HCT116 (cell line): ENCODE measurements around the gene CXCR5. TPM values are rescaled to one million over a fixed set of nuclear protein-coding genes. Genes with fewer than 3 reads are reported as not detected.

Experiments
- ATAC-seq: fragments of 200-7000 bp; cut with Tn5 transposase; 2 replicates; pipeline ENCODE4 v1.9.1; 2020; ENCODE audit warnings: mild to moderate bottlenecking, moderate library complexity
- BruUV-seq: library from RNA; stranded (reverse); fragments of 400-500 nt; replicated peaks from 2 replicates; lab custom pipeline; 2021; lab: Mats Ljungman, UMichigan
- CTCF ChIA-PET: fragments of 300-600 bp; sonication (Branson Sonifier 250); formaldehyde crosslinking; loops from one replicate; lab custom pipeline; 2021; ENCODE audit warnings: antibody characterized with exemption; lab: Charles Lee
- POLR2A ChIA-PET: fragments of 300-600, 350-600 bp; sonication (Branson Sonifier 250); formaldehyde crosslinking; loops from one replicate; lab custom pipeline; 2021; ENCODE audit warnings: antibody characterized with exemption; lab: Charles Lee
- RAD21 ChIA-PET, 2 experiments: fragments of 300-600 bp; sonication (Branson Sonifier 250); formaldehyde crosslinking; loops; one replicate each; lab custom pipeline; 2023; ENCODE audit warnings: low total read pairs in 2 of 2; ENCODE audit not compliant: uncharacterized antibody in 2 of 2, unreplicated experiment in 2 of 2, low non-redundant PET in 1 of 2; lab: Charles Lee
- DNase-seq: peaks from one replicate; pipeline ENCODE4 v3.0.0-alpha.2; 2010; ENCODE audit warnings: low read depth, low spot score
- H2AFZ ChIP-seq: fragments of 200-600 bp; shearing (Covaris generic), sonication (generic); 2 replicates; pipeline ENCODE4 v1.6.1; 2017; ENCODE audit warnings: low read depth, mixed run types, mixed read lengths, antibody characterized with exemption, low read length; ENCODE audit not compliant: poor library complexity, severe bottlenecking
- H3K27ac ChIP-seq: 2 replicates; pipeline ENCODE4 v1.5.1; 2012; ENCODE audit warnings: low read depth, low read length
- H3K27me3 ChIP-seq: fragments of 200-600 bp; sonication (generic); 2 replicates; pipeline ENCODE4 v1.6.1; 2016; ENCODE audit warnings: mixed run types, low read length, mixed read lengths; ENCODE audit not compliant: insufficient read depth
- H3K36me3 ChIP-seq, 2 experiments: fragments of 200-500 bp in 1 of 2; fragments of 200-600 bp in 1 of 2; sonication (Bioruptor generic) in 1 of 2; sonication (generic) in 1 of 2; 2 replicates each; pipeline versions ENCODE4 v1.5.1 to v1.6.1; 2014 to 2016; ENCODE audit warnings: low read length in 2 of 2, inconsistent platforms in 1 of 2, mixed read lengths in 1 of 2, mixed run types in 1 of 2; ENCODE audit not compliant: insufficient read depth in 2 of 2, control insufficient read depth in 1 of 2
- H3K4me1 ChIP-seq, 2 experiments: fragments of 200-600 bp in 1 of 2; sonication (generic) in 1 of 2; 2 replicates each; pipeline versions ENCODE4 v1.5.1 to v1.6.1; 2012 to 2017; ENCODE audit warnings: low read length in 2 of 2, inconsistent platforms in 1 of 2, mild to moderate bottlenecking in 1 of 2, mixed read lengths in 1 of 2, mixed run types in 1 of 2, moderate library complexity in 1 of 2; ENCODE audit not compliant: insufficient read depth in 2 of 2, control insufficient read depth in 1 of 2
- H3K4me2 ChIP-seq: fragments of 200-600 bp; sonication (generic); 2 replicates; pipeline ENCODE4 v1.6.1; 2017; ENCODE audit warnings: mixed run types, low read length, mixed read lengths
- H3K4me3 ChIP-seq, 2 experiments: fragments of 200-600 bp in 1 of 2; sonication (generic) in 1 of 2; replicated peaks in 1 of 2; 2 replicates each; pipeline ENCODE4 v1.5.1; 2011 to 2016; ENCODE audit warnings: low read length in 2 of 2, control low read depth in 1 of 2, low read depth in 1 of 2, mild to moderate bottlenecking in 1 of 2, mixed read lengths in 1 of 2, mixed run types in 1 of 2
- H3K79me2 ChIP-seq: fragments of 200-600 bp; sonication (generic); 2 replicates; pipeline ENCODE4 v1.6.1; 2017; ENCODE audit warnings: mild to moderate bottlenecking, mixed run types, low read length, moderate library complexity, mixed read lengths; ENCODE audit not compliant: insufficient read depth
- H3K9ac ChIP-seq: fragments of 200-600 bp; sonication (generic); 2 replicates; pipeline ENCODE4 v1.6.1; 2016; ENCODE audit warnings: low read length, mixed read lengths
- H3K9me2 ChIP-seq: fragments of 200-600 bp; sonication (generic), shearing (Covaris generic); 2 replicates; pipeline ENCODE4 v1.6.1; 2017; ENCODE audit warnings: mixed run types, mild to moderate bottlenecking, moderate library complexity; ENCODE audit not compliant: insufficient read depth
- H3K9me3 ChIP-seq, 2 experiments: fragments of 200-500 bp in 1 of 2; fragments of 200-600 bp in 1 of 2; sonication (Bioruptor generic) in 1 of 2; sonication (generic) in 1 of 2; 2 replicates each; pipeline ENCODE4 v1.6.1; 2014 to 2017; ENCODE audit warnings: low read length in 2 of 2, mixed read lengths in 2 of 2, inconsistent platforms in 1 of 2, low read depth in 1 of 2, mild to moderate bottlenecking in 1 of 2, mixed run types in 1 of 2, moderate library complexity in 1 of 2; ENCODE audit not compliant: control insufficient read depth in 1 of 2, insufficient read depth in 1 of 2
- H4K20me1 ChIP-seq: fragments of 200-600 bp; sonication (generic), shearing (Covaris generic); 2 replicates; pipeline ENCODE4 v1.6.1; 2017; ENCODE audit warnings: mixed run types, mild to moderate bottlenecking, moderate library complexity; ENCODE audit not compliant: insufficient read depth
- CBX3 ChIP-seq: IDR thresholded peaks from 2 replicates; pipeline ENCODE4 v1.6.1; 2012; ENCODE audit warnings: low read depth
- CTCF ChIP-seq, 3 experiments: fragments of 200-600 bp in 1 of 3; sonication (generic) in 1 of 3; IDR thresholded peaks in 2 of 3; conservative IDR thresholded peaks in 1 of 3; 2 replicates each; pipeline ENCODE4 v1.5.1; 2012 to 2017; ENCODE audit warnings: low read depth in 2 of 3, low read length in 2 of 3, antibody characterized with exemption in 1 of 3, borderline replicate concordance in 1 of 3, control low read depth in 1 of 3, mild to moderate bottlenecking in 1 of 3, mixed read lengths in 1 of 3, mixed run types in 1 of 3, moderate library complexity in 1 of 3; ENCODE audit not compliant: insufficient read depth in 1 of 3
- EGR1 ChIP-seq: IDR thresholded peaks from 2 replicates; pipeline ENCODE4 v1.6.1; 2012; ENCODE audit warnings: low read depth
- ELF1 ChIP-seq: IDR thresholded peaks from 2 replicates; pipeline ENCODE4 v1.6.1; 2012; ENCODE audit warnings: low read depth, borderline replicate concordance
- POLR2AphosphoS5 ChIP-seq: IDR thresholded peaks from 2 replicates; pipeline ENCODE4 v1.6.1; 2011; ENCODE audit warnings: mild to moderate bottlenecking, low read depth, low read length, moderate library complexity
- SP1 ChIP-seq: IDR thresholded peaks from 2 replicates; pipeline ENCODE4 v1.6.1; 2012; ENCODE audit warnings: low read depth
- ZBTB33 ChIP-seq: IDR thresholded peaks from 2 replicates; pipeline ENCODE4 v1.6.1; 2011; ENCODE audit warnings: mild to moderate bottlenecking, low read length, moderate library complexity; ENCODE audit not compliant: insufficient replicate concordance; ENCODE audit errors: extremely low read depth
- ZNF274 ChIP-seq: fragments of 200-500 bp; sonication (Bioruptor generic); IDR thresholded peaks from 2 replicates; pipeline ENCODE4 v1.6.1; 2014; ENCODE audit warnings: mild to moderate bottlenecking, low read depth, low read length, inconsistent platforms
- intact Hi-C: fragments of 100-400 bp; cut with micrococcal nuclease; formaldehyde crosslinking; loops from 2 replicates; pipeline ENCODE4 v1.10.0; 2022
- total RNA-seq: library from RNA; stranded (reverse); gene quantifications from one replicate; pipeline ENCODE4 v1.2.1, GENCODE V29; 2021; ENCODE audit not compliant: unreplicated experiment

Gene CXCR5
- total RNA-seq, 1 experiment from 2014 or later: not detected

- Histone ChIP-seq H3K4me3 (no peak overlapping the region), H3K79me2 (peaks cover 25% of the 10 kb centered on the region), H3K27ac (no peak overlapping the region; the same call in 1 of the 2 replicates), H3K9me3 (no peaks in the 10 kb centered on the region), H2AFZ (no peak overlapping the region), H3K9me2 (no peaks in the 10 kb centered on the region), H4K20me1 (peaks cover 4% of the 10 kb centered on the region; the same call in 1 of the 2 replicates), H3K9ac (no peak overlapping the region)
- BruUV-seq: no TSS peak
- RAD21 ChIA-PET: no interaction called here
- intact Hi-C loops: no loop called here
- DNase-seq (no peak), ATAC-seq (no peak)
- TF ChIP-seq CTCF (IDR thresholded peaks at IDR 0.05 in 2 of 3, conservative IDR thresholded peaks at IDR 0.05 in 1 of 3; ENCODE audit: borderline replicate concordance in 1 of 3, insufficient read depth in 1 of 3, low read depth in 2 of 3, low read length in 2 of 3): no peak
- TF ChIP-seq EGR1: no peak
- no peak; the same call in 1 of the 2 replicates for TF ChIP-seq POLR2AphosphoS5
- TF ChIP-seq ZNF274: no peak
- no peak for TF ChIP-seq CBX3
- TF ChIP-seq SP1: no peak
- TF ChIP-seq ELF1: no peak
- no peak for TF ChIP-seq ZBTB33
- TF ChIP-seq, all 23 proteins: peak for 0
- Histone ChIP-seq H3K27me3 (no peaks in the 10 kb centered on the region), H3K36me3 (peaks cover 18 to 44% of the 10 kb centered on the region in 2 experiments; a peak in 3 of 4 replicates), H3K4me1 (no peaks in the 10 kb centered on the region; a peak in 1 of 4 replicates), H3K4me2 (no peak overlapping the region)
- ChIA-PET POLR2A (no interaction called here), CTCF (no interaction called here)
Measured at GRCh38 chr11:118899296-118899688, 15.6 kb downstream of the CXCR5 start.
